ENCODE results near the gene ZNF513. TPM values are rescaled to one million over a fixed set of nuclear protein-coding genes. Genes with fewer than 3 reads are reported as not detected.

The ZNF513 gene
- total and polyA plus RNA-seq, 2 donors from 2014 or later: 18.8 to 23.6 TPM

- no peaks in the 10 kb centered on the region for H3K9me3 ChIP-seq (ENCODE audit: control insufficient read depth in 2 of 3, insufficient read depth in 1 of 3, low read length in 3 of 3)
- DNase-seq: no peak
- intact Hi-C loops (cut with DNase I): no loop called here
- H3K4me3 ChIP-seq (ENCODE audit: low read length in 3 of 3): no peak overlapping the region
- peaks cover 8 to 49% (median 30%) of the 10 kb centered on the region in 3 donors for H3K36me3 ChIP-seq (ENCODE audit: control insufficient read depth in 2 of 3, insufficient read depth in 3 of 3, low read length in 3 of 3)
- no peak overlapping the region for H3K27ac ChIP-seq (ENCODE audit: low read depth in 2 of 2, low read length in 2 of 2)
- H3K4me1 ChIP-seq (ENCODE audit: control insufficient read depth in 2 of 3, insufficient read depth in 2 of 3, low read depth in 1 of 3, low read length in 3 of 3): peaks cover 0 to 16% (median 15%) of the 10 kb centered on the region in 3 donors
- no peak for FAIRE-seq
- no peaks in the 10 kb centered on the region for H3K27me3 ChIP-seq (ENCODE audit: control insufficient read depth, insufficient read depth, low read length)
- no peak overlapping the region for H3K9ac ChIP-seq (ENCODE audit: low read length in 3 of 3)
- TF ChIP-seq, protein P1, sequence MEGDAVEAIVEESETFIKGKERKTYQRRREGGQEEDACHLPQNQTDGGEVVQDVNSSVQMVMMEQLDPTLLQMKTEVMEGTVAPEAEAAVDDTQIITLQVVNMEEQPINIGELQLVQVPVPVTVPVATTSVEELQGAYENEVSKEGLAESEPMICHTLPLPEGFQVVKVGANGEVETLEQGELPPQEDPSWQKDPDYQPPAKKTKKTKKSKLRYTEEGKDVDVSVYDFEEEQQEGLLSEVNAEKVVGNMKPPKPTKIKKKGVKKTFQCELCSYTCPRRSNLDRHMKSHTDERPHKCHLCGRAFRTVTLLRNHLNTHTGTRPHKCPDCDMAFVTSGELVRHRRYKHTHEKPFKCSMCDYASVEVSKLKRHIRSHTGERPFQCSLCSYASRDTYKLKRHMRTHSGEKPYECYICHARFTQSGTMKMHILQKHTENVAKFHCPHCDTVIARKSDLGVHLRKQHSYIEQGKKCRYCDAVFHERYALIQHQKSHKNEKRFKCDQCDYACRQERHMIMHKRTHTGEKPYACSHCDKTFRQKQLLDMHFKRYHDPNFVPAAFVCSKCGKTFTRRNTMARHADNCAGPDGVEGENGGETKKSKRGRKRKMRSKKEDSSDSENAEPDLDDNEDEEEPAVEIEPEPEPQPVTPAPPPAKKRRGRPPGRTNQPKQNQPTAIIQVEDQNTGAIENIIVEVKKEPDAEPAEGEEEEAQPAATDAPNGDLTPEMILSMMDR (IDR thresholded peaks at IDR 0.05; ENCODE audit: borderline replicate concordance, extremely low read depth, insufficient read depth): no peak
These were observed 7.6 kb downstream of the ZNF513 start for GRCh38 chr2:27372937-27373336.

- intact Hi-C loops (cut with DNase I): no loop called here
- peaks cover 14 to 49% (median 36%) of the 10 kb centered on the region in 3 donors for H3K36me3 ChIP-seq (ENCODE audit: control insufficient read depth in 2 of 3, insufficient read depth in 3 of 3, low read length in 3 of 3)
- H3K9me3 ChIP-seq (ENCODE audit: control insufficient read depth in 2 of 3, insufficient read depth in 1 of 3, low read length in 3 of 3): no peaks in the 10 kb centered on the region
- peaks cover 0 to 16% (median 15%) of the 10 kb centered on the region in 3 donors for H3K4me1 ChIP-seq (ENCODE audit: control insufficient read depth in 2 of 3, insufficient read depth in 2 of 3, low read depth in 1 of 3, low read length in 3 of 3)
- no peaks in the 10 kb centered on the region for H3K27me3 ChIP-seq (ENCODE audit: control insufficient read depth, insufficient read depth, low read length)
- H3K9ac ChIP-seq (ENCODE audit: low read length in 3 of 3): peak overlapping the region; percentile 54 to 91 (median 87)
- FAIRE-seq (no peak), DNase-seq (peak in 4 of 5 donors; percentile 25 to 83 (median 64))
- TF ChIP-seq, protein P1 (IDR thresholded peaks at IDR 0.05; ENCODE audit: borderline replicate concordance, extremely low read depth, insufficient read depth): no peak
- H3K27ac ChIP-seq (ENCODE audit: low read depth in 2 of 2, low read length in 2 of 2): peak overlapping the region; percentile 82 to 83
- H3K4me3 ChIP-seq (ENCODE audit: low read length in 3 of 3): peak overlapping the region; percentile 79 to 97 (median 94)
These were observed 9.5 kb downstream of the ZNF513 start for GRCh38 chr2:27370816-27371620.

- peak within 1 kb of the TSS; percentile 63 to 92 (median 91) for H3K9ac ChIP-seq (ENCODE audit: low read length in 3 of 3)
- H3K36me3 ChIP-seq (ENCODE audit: control insufficient read depth in 2 of 3, insufficient read depth in 3 of 3, low read length in 3 of 3): peaks cover 14 to 42% (median 36%) of the 10 kb centered on the region in 3 donors
- TF ChIP-seq, protein P1 (IDR thresholded peaks at IDR 0.05; ENCODE audit: borderline replicate concordance, extremely low read depth, insufficient read depth): peak; percentile 79
- peak within 1 kb of the TSS; percentile 79 to 97 (median 94) for H3K4me3 ChIP-seq (ENCODE audit: low read length in 3 of 3)
- peak; percentile 27 for FAIRE-seq
- peak within 1 kb of the TSS; percentile 85 to 91 for H3K27ac ChIP-seq (ENCODE audit: low read depth in 2 of 2, low read length in 2 of 2)
- DNase-seq: peak; percentile 99 to 100 (median 100)
- H3K27me3 ChIP-seq (ENCODE audit: control insufficient read depth, insufficient read depth, low read length): no peaks in the 10 kb centered on the region
- no peaks in the 10 kb centered on the region for H3K9me3 ChIP-seq (ENCODE audit: control insufficient read depth in 2 of 3, insufficient read depth in 1 of 3, low read length in 3 of 3)
- peaks cover 0 to 16% (median 15%) of the 10 kb centered on the region in 3 donors for H3K4me1 ChIP-seq (ENCODE audit: control insufficient read depth in 2 of 3, insufficient read depth in 2 of 3, low read depth in 1 of 3, low read length in 3 of 3)
- intact Hi-C loops (cut with DNase I): no loop called here
These were observed 10.3 kb downstream of the ZNF513 start, which contains the start of the genes EIF2B4 and SNX17 for GRCh38 chr2:27370026-27370815. EIF2B4 (minus strand) TSS chr2:27370338; CDS start chr2:27370314, 24 bp downstream. SNX17 (plus strand) TSS chr2:27370616; CDS start chr2:27370744, 128 bp downstream.

Data from kidney (tissue), 14 donors.